Neural progenitor cell (in vitro differentiated cells): Measurements from ENCODE around the gene NDUFS6.

Experiments used
- EZH2 ChIP-seq: fragments of 200-600 bp; sonication (generic); IDR thresholded peaks from 2 replicates; pipeline ENCODE4 v1.6.1; 2017; ENCODE audit warnings: antibody characterized with exemption, mild to moderate bottlenecking, moderate library complexity
- TF ChIP-seq, protein P1 (sequence below): fragments of 200-600 bp; sonication (generic); IDR thresholded peaks from 2 replicates; pipeline ENCODE4 v1.5.1; 2017; ENCODE audit warnings: antibody characterized with exemption, mild to moderate bottlenecking

DNA sequence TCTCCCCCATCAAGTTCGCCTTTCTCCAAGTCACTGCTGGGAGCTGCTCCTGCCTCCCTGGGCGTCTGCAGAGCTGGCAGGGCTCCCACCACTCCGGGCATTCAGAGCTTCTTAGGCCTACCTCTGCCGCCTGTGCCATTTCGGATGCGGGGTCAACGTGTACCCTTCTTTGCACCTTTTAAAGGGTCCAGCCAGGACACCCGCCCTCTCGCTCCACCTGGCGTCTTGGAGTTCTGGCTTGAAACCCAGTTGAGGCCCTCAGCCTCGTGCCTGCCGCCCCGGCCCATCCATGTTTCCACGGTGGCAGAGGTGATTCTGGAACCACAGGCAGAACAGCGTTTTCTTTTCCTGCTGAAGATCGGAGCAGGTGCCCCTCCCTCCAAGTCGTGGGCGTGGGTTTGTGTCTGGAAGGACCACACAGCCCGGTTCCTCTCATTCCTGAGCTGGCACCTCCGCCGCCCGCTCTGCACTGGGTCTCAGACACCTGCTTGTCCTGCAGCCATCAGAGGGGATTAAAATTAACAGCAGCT is 32.9 kb downstream of the NDUFS6 start:
- TF ChIP-seq, protein P1, sequence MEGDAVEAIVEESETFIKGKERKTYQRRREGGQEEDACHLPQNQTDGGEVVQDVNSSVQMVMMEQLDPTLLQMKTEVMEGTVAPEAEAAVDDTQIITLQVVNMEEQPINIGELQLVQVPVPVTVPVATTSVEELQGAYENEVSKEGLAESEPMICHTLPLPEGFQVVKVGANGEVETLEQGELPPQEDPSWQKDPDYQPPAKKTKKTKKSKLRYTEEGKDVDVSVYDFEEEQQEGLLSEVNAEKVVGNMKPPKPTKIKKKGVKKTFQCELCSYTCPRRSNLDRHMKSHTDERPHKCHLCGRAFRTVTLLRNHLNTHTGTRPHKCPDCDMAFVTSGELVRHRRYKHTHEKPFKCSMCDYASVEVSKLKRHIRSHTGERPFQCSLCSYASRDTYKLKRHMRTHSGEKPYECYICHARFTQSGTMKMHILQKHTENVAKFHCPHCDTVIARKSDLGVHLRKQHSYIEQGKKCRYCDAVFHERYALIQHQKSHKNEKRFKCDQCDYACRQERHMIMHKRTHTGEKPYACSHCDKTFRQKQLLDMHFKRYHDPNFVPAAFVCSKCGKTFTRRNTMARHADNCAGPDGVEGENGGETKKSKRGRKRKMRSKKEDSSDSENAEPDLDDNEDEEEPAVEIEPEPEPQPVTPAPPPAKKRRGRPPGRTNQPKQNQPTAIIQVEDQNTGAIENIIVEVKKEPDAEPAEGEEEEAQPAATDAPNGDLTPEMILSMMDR, result no peak
- no peak for TF ChIP-seq EZH2
